HAP-1 (cell line): ENCODE data around the gene SMC6.

Experiments
- DNase-seq, 2 experiments: peaks; one replicate each; pipeline ENCODE4 v3.0.0-alpha.2; 2016 to 2020; ENCODE audit warnings: low spot score in 2 of 2
- H3K27me3 ChIP-seq: fragments of 250-450 bp; sonication (Bioruptor Pico); 2 replicates; pipeline ENCODE4 v1.5.1; 2020; ENCODE audit warnings: low read depth, mild to moderate bottlenecking, moderate library complexity
- H3K36me3 ChIP-seq: fragments of 250-450 bp; sonication (Bioruptor Pico); replicated peaks from 2 replicates; pipeline ENCODE4 v1.5.1; 2020; ENCODE audit warnings: mild to moderate bottlenecking
- H3K4me1 ChIP-seq: fragments of 250-450 bp; sonication (Bioruptor Pico); 2 replicates; pipeline ENCODE4 v1.5.1; 2020; ENCODE audit warnings: mild to moderate bottlenecking
- H3K4me3 ChIP-seq: fragments of 250-450 bp; sonication (Bioruptor Pico); 2 replicates; pipeline ENCODE4 v1.5.1; 2020; ENCODE audit warnings: mild to moderate bottlenecking, moderate library complexity
- H3K9me3 ChIP-seq: fragments of 250-450 bp; sonication (Bioruptor Pico); 2 replicates; pipeline ENCODE4 v1.5.1; 2020; ENCODE audit warnings: mild to moderate bottlenecking, moderate library complexity
- in situ Hi-C: fragments of 300-500 bp; cut with MboI; formaldehyde crosslinking; loops from 3 replicates; pipeline ENCODE4 v1.14.3; 2020; ENCODE audit warnings: low sequenced_read_pairs, inconsistent platforms, mixed read lengths

The SMC6 gene

DNA sequence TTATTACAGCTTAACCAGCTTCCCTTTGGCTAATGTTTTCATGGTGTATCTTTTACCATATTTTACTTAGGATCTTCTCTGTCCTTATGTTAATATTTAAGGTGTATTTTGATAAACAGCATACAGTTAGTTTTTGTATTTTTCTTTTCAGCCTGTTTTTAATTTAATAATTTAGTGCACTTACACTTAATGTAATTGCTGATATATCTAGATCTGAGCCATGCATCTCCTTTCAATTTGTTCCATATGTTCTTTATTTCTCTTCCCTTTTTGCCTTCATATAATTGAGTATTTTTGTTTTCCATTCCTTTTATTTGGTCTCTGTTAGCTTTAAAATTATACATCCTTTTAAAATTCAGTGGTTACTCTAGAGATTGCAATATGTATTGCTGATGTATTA, 78.8 kb downstream of the SMC6 start:
- H3K4me1 ChIP-seq: no peaks in the 10 kb centered on the region
- H3K9me3 ChIP-seq: no peaks in the 10 kb centered on the region
- no peaks in the 10 kb centered on the region for H3K27me3 ChIP-seq
- peaks cover 30% of the 10 kb centered on the region for H3K36me3 ChIP-seq
- no peak for DNase-seq
- in situ Hi-C loops: loop anchor here (10.0 kb wide), 1 partner anchor 900 kb away; no protein-coding TSS in a partner anchor
- H3K4me3 ChIP-seq: no peak overlapping the region

GRCh38 chr2:17672583-17673317, 80.9 kb downstream of the SMC6 start:
- no peak overlapping the region for H3K4me3 ChIP-seq
- H3K36me3 ChIP-seq: peaks cover 29% of the 10 kb centered on the region
- in situ Hi-C loops: loop anchor here (10.0 kb wide), 1 partner anchor 898 kb away; no protein-coding TSS in a partner anchor
- H3K4me1 ChIP-seq: no peaks in the 10 kb centered on the region
- no peak for DNase-seq
- no peaks in the 10 kb centered on the region for H3K27me3 ChIP-seq
- no peaks in the 10 kb centered on the region for H3K9me3 ChIP-seq

DNA sequence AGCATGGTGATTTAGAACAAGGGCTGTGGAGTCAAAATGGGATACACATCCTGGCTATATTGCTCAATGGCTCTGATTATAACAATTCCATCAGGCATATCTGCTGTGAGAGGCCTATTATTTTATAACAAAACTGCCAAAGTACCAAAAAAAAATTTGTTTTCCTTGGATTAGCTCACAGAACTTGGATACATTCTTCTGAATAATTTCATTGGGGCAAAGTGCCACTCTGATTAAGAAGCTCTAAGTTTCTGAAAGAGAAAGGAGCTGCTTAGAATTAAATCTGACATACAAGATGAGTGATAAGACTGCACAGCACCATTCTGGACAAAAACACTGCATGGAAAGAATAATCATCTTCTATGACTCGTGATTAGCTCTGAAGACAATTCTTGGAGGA, 85.7 kb downstream of the SMC6 start:
- no peak overlapping the region for H3K4me3 ChIP-seq
- no peak for DNase-seq
- peaks cover 40% of the 10 kb centered on the region for H3K36me3 ChIP-seq
- no peaks in the 10 kb centered on the region for H3K27me3 ChIP-seq
- in situ Hi-C loops: no loop called here
- no peaks in the 10 kb centered on the region for H3K9me3 ChIP-seq
- no peaks in the 10 kb centered on the region for H3K4me1 ChIP-seq

- in situ Hi-C loops: no loop called here
- Histone ChIP-seq H3K9me3 (no peaks in the 10 kb centered on the region), H3K4me3 (no peak overlapping the region), H3K4me1 (no peaks in the 10 kb centered on the region), H3K27me3 (no peaks in the 10 kb centered on the region), H3K36me3 (peaks cover 31% of the 10 kb centered on the region)
- no peak for DNase-seq
Observed at GRCh38 chr2:17664534-17664933, 89.1 kb downstream of the SMC6 start.

DNA sequence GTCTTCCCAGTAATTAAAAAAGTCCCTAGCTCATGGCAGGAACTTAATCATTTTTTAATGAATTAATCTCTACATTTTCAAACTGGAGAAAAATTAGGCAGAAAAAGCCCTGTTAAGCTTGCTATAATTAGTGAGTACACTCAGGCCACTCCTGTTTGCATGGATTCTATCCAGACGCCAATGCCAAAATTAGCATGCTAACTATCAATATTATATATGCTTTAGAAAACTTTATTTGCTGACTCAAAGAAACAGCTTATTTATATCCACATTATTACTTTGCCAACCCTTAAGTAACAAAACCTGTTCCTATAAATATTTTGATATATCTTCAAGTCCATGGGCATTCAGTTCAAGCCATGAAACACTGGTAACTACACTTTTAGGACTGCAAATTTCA, 90.9 kb downstream of the SMC6 start:
- H3K4me3 ChIP-seq: no peak overlapping the region
- in situ Hi-C loops: no loop called here
- H3K36me3 ChIP-seq: peaks cover 23% of the 10 kb centered on the region
- H3K4me1 ChIP-seq: no peaks in the 10 kb centered on the region
- no peaks in the 10 kb centered on the region for H3K9me3 ChIP-seq
- no peaks in the 10 kb centered on the region for H3K27me3 ChIP-seq
- no peak for DNase-seq

GRCh38 chr2:17661460-17661859, 92.2 kb downstream of the SMC6 start:
- H3K9me3 ChIP-seq: no peaks in the 10 kb centered on the region

DNA sequence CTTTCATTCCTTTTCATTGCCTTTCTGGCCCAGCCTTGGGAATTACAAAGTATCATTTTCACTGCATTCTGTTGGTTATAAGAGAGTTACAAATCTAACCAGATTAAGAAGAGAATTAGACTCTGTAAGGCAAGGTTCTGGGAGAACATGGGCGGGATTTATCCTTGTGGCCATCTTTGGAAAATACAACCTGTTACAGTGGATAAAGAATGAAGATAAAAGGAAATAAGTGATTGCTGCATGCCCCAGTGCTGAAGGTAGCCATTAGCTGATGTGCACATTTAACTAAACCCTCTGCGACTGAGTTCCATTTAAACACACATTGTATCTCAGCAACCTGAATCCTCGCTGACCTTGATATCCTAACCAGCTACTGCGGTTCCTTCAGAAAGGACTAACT, 93.4 kb downstream of the SMC6 start:
- Histone ChIP-seq H3K4me1 (no peaks in the 10 kb centered on the region), H3K27me3 (no peaks in the 10 kb centered on the region), H3K4me3 (no peak overlapping the region), H3K9me3 (no peaks in the 10 kb centered on the region), H3K36me3 (peaks cover 17% of the 10 kb centered on the region)
- no peak for DNase-seq
- in situ Hi-C loops: no loop called here

More at GRCh38 chr2:17661460-17661859, 92.2 kb downstream of the SMC6 start:
- H3K4me1 ChIP-seq: no peaks in the 10 kb centered on the region
- no peak overlapping the region for H3K4me3 ChIP-seq
- no peak for DNase-seq
- peaks cover 23% of the 10 kb centered on the region for H3K36me3 ChIP-seq
- H3K27me3 ChIP-seq: no peaks in the 10 kb centered on the region
- in situ Hi-C loops: no loop called here

DNA sequence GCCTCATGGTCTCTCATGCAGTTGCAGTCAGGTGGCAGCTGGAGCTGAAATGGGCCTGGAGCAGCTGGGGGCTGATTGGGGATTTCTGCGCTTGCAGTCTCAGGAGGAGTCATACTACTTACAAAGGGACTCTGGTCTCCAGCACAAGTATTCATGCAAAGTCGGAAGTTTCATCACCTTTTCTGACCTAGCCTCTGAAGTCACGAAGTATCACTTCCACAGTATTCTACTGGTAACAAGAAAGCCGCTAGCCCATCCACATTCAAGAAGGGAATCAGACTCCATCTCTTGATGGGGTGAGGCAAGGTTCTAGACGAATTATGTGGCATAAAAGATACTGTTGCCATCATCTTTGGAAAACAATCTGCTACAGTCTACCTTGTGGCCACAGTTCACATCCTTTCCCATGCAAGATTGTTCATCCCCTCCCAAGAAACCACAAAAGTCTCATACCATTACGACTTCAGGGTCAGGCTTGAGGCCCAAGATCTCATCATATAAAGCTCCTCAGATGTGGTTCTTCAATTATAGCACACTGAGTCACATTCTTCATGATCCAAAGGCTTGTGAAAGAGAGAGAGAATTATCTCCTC, 95.3 kb downstream of the SMC6 start:
- H3K27me3 ChIP-seq: no peaks in the 10 kb centered on the region
- H3K36me3 ChIP-seq: peaks cover 2% of the 10 kb centered on the region; the same call in 1 of the 2 replicates
- H3K4me1 ChIP-seq: no peaks in the 10 kb centered on the region
- no peak overlapping the region for H3K4me3 ChIP-seq
- in situ Hi-C loops: no loop called here
- no peaks in the 10 kb centered on the region for H3K9me3 ChIP-seq
- DNase-seq: no peak

DNA sequence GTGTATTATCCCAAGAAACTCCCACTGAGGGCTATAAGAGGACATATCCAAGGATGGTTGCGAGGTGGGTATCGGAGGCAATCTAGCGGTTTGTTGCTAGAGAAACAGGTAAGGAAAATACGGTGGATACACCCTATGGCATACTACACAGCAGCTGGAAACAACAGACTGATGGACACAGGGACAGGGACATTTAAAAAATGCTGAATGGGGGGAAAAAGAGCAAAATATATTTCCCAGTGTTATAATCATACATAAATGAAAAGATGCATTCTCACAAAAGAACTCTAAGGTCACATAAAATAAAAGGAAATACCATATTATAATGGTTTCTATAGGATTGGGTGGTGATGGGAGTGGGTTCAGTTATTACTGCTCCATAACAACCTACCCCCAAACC, 95.9 kb downstream of the SMC6 start:
- in situ Hi-C loops: no loop called here

DNA sequence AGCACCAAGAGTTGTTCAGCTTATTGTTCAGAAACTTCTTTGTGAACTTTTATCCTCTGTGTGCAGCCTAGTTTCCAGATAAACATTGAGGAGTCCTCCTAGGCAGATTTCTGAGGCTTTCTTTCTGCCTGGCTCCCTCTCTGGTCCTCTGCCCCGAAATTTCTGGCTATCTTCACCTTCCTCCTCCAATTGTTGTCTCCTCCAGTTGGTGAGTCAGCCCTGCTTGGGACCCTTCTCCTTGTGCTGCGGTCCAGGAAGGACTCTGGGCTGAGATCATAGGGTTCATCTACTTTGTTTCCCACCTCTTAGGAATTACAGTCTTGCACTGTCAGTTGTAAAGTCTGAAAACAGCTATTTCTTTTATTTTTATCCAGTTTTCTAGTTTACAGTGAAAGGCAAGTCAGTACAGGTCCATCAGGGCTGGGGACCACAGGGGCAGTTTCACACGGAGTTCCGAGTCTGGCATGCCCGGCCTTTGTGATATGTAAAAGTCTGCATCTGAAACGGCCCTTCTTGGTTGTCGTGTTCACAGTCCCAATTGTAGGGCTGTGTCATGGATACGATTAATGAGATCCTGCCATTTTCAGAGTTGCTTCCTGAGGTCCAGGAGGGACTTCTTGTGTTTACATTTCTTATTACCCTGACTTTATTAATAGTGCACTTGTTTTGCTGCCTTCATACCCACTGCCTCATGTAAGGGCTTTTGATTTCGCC, 100.8 kb downstream of the SMC6 start:
- Histone ChIP-seq H3K4me1 (no peaks in the 10 kb centered on the region), H3K9me3 (no peaks in the 10 kb centered on the region), H3K27me3 (no peaks in the 10 kb centered on the region), H3K36me3 (no peaks in the 10 kb centered on the region), H3K4me3 (no peak overlapping the region)
- no peak for DNase-seq
- in situ Hi-C loops: no loop called here

More for the DNA sequence above, 95.9 kb downstream of the SMC6 start:
- no peaks in the 10 kb centered on the region for H3K27me3 ChIP-seq
- H3K4me1 ChIP-seq: no peaks in the 10 kb centered on the region
- H3K9me3 ChIP-seq: no peaks in the 10 kb centered on the region
- no peak for DNase-seq
- H3K36me3 ChIP-seq: no peaks in the 10 kb centered on the region; the same call in 1 of the 2 replicates
- no peak overlapping the region for H3K4me3 ChIP-seq

- no peak for DNase-seq
- H3K27me3 ChIP-seq: no peaks in the 10 kb centered on the region
- H3K36me3 ChIP-seq: no peaks in the 10 kb centered on the region
- in situ Hi-C loops: no loop called here
- no peaks in the 10 kb centered on the region for H3K9me3 ChIP-seq
- no peak overlapping the region for H3K4me3 ChIP-seq
- no peaks in the 10 kb centered on the region for H3K4me1 ChIP-seq
Observed at GRCh38 chr2:17649026-17649425, 104.6 kb downstream of the SMC6 start.

- H3K27me3 ChIP-seq: no peaks in the 10 kb centered on the region
- in situ Hi-C loops: no loop called here
- H3K4me1 ChIP-seq: no peaks in the 10 kb centered on the region
- H3K36me3 ChIP-seq: no peaks in the 10 kb centered on the region
- no peak overlapping the region for H3K4me3 ChIP-seq
- no peak for DNase-seq
- no peaks in the 10 kb centered on the region for H3K9me3 ChIP-seq
Observed at GRCh38 chr2:17648581-17648980, 105.0 kb downstream of the SMC6 start.

GRCh38 chr2:17646838-17647701, 106.5 kb downstream of the SMC6 start:
- in situ Hi-C loops: no loop called here
- Histone ChIP-seq H3K4me3 (no peak overlapping the region), H3K36me3 (no peaks in the 10 kb centered on the region), H3K9me3 (no peaks in the 10 kb centered on the region), H3K27me3 (no peaks in the 10 kb centered on the region), H3K4me1 (no peaks in the 10 kb centered on the region)
- no peak for DNase-seq
